Liver (tissue), 3 donors: ENCODE data around the gene SMYD4.

Experiments
- FOXA1 ChIP-seq: IDR thresholded peaks from 2 replicates; pipeline ENCODE4 v1.6.1; 2016; ENCODE audit warnings: antibody characterized with exemption
- HNF4A ChIP-seq, 2 donors: conservative IDR thresholded peaks; 2 replicates each; pipeline ENCODE4 v1.6.1; 2016; ENCODE audit warnings: antibody characterized with exemption in 2 of 2, mild to moderate bottlenecking in 2 of 2
- NR2F2 ChIP-seq: IDR thresholded peaks from 2 replicates; pipeline ENCODE4 v1.6.1; 2016; ENCODE audit warnings: antibody characterized with exemption
- YY1 ChIP-seq: IDR thresholded peaks from 2 replicates; pipeline ENCODE4 v1.6.1; 2016; ENCODE audit warnings: antibody characterized with exemption, mild to moderate bottlenecking
- TF ChIP-seq, protein P1 (sequence below): IDR thresholded peaks from 2 replicates; pipeline ENCODE4 v1.6.1; 2016; ENCODE audit warnings: antibody characterized with exemption
- TF ChIP-seq, protein P2 (sequence below): fragments of 150-350 bp; IDR thresholded peaks from 2 replicates; pipeline ENCODE4 v1.5.1; 2017; ENCODE audit warnings: improper control_type of control experiment, low read depth, low read length; ENCODE audit not compliant: missing input control
- TF ChIP-seq, protein P3 (sequence below): IDR thresholded peaks from 2 replicates; pipeline ENCODE4 v1.6.1; 2016; ENCODE audit warnings: antibody characterized with exemption, mild to moderate bottlenecking
- TF ChIP-seq, protein P4 (sequence below): IDR thresholded peaks from 2 replicates; pipeline ENCODE4 v1.6.1; 2016; ENCODE audit warnings: antibody characterized with exemption
- donor health status: healthy.
- donor health status: healthy.

DNA sequence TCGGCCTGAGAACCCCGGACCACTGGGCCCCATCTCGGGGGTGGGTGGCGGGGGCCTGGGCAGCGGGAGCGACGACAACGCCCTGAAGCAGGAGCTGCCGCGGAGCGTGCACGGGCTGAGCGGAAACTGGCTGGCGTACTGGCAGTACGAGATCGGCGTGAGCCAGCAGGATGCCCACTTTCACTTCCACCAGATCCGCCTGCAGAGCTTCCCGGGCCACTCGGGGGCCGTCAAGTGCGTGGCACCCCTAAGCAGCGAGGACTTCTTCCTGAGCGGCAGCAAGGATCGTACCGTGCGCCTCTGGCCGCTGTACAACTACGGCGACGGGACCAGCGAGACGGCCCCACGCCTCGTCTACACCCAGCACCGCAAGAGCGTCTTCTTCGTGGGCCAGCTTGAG is 95.9 kb downstream of the SMYD4 start:
- TF ChIP-seq, protein P1, sequence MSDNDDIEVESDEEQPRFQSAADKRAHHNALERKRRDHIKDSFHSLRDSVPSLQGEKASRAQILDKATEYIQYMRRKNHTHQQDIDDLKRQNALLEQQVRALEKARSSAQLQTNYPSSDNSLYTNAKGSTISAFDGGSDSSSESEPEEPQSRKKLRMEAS: no peak
- TF ChIP-seq, protein P2, sequence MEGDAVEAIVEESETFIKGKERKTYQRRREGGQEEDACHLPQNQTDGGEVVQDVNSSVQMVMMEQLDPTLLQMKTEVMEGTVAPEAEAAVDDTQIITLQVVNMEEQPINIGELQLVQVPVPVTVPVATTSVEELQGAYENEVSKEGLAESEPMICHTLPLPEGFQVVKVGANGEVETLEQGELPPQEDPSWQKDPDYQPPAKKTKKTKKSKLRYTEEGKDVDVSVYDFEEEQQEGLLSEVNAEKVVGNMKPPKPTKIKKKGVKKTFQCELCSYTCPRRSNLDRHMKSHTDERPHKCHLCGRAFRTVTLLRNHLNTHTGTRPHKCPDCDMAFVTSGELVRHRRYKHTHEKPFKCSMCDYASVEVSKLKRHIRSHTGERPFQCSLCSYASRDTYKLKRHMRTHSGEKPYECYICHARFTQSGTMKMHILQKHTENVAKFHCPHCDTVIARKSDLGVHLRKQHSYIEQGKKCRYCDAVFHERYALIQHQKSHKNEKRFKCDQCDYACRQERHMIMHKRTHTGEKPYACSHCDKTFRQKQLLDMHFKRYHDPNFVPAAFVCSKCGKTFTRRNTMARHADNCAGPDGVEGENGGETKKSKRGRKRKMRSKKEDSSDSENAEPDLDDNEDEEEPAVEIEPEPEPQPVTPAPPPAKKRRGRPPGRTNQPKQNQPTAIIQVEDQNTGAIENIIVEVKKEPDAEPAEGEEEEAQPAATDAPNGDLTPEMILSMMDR: no peak
- TF ChIP-seq, protein P3, sequence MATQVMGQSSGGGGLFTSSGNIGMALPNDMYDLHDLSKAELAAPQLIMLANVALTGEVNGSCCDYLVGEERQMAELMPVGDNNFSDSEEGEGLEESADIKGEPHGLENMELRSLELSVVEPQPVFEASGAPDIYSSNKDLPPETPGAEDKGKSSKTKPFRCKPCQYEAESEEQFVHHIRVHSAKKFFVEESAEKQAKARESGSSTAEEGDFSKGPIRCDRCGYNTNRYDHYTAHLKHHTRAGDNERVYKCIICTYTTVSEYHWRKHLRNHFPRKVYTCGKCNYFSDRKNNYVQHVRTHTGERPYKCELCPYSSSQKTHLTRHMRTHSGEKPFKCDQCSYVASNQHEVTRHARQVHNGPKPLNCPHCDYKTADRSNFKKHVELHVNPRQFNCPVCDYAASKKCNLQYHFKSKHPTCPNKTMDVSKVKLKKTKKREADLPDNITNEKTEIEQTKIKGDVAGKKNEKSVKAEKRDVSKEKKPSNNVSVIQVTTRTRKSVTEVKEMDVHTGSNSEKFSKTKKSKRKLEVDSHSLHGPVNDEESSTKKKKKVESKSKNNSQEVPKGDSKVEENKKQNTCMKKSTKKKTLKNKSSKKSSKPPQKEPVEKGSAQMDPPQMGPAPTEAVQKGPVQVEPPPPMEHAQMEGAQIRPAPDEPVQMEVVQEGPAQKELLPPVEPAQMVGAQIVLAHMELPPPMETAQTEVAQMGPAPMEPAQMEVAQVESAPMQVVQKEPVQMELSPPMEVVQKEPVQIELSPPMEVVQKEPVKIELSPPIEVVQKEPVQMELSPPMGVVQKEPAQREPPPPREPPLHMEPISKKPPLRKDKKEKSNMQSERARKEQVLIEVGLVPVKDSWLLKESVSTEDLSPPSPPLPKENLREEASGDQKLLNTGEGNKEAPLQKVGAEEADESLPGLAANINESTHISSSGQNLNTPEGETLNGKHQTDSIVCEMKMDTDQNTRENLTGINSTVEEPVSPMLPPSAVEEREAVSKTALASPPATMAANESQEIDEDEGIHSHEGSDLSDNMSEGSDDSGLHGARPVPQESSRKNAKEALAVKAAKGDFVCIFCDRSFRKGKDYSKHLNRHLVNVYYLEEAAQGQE: no peak
- TF ChIP-seq NR2F2 (no peak), HNF4A (conservative IDR thresholded peaks at IDR 0.05) (no peak), YY1 (no peak), FOXA1 (no peak)
- TF ChIP-seq, protein P4, sequence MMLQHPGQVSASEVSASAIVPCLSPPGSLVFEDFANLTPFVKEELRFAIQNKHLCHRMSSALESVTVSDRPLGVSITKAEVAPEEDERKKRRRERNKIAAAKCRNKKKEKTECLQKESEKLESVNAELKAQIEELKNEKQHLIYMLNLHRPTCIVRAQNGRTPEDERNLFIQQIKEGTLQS: no peak
